ACHN (cell line): ENCODE measurements around the gene FAM110C.
"Not testable (repeated sequence)": the region's sequence is repeated elsewhere in the genome, so short reads cannot be mapped to it uniquely, and the experiment has no call there.

Source experiments
- DNase-seq: peaks from one replicate; pipeline ENCODE4 v3.0.0-alpha.2; 2015
- in situ Hi-C: cut with HindIII; loops from 2 replicates; pipeline ENCODE4 v1.10.0; 2017; ENCODE audit warnings: low sequenced_read_pairs, low pct_ligation_motif_present, low pct_unique_long_range_greater_than_20kb

The FAM110C gene

DNA sequence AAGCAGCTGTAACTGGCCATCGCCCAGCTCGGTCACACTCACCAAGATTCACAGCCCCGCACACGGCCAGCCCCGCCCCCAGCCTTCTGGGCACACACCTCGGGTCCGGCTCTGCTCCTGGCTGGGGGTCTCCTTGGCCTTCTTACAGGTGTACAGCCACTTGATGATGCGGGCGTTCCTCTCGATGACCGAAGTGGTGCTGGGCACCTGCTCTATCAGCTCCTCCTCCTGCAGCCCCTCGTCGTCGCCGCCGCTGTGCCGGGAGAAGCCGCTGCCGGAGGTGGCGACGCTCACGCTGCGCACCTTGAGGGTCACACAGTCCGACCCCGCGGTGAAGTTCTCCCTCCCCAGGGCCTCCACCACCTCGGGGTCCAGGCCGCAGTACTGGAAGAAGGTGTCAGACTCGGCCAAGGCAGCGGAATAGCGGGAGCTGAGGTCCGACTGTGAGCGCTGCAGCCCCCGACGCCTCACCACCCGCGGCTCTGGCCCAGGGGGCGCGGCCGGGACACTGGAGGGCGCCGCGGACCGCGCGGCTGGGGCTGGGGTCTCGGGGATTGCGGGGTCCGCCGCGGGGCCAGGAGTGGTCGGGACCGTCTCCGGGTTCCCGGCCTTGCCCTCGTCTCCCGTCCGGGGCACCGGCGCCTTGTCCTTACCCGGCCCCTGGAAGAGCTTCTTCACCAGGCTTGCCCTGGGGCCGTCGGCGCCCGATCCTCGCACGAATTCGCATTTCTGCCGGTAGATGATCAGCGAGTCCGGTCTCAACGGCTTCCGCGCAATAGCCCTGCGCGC, 769 bp downstream of the FAM110C start:
- in situ Hi-C loops, result no loop called here
- DNase-seq, result peak; percentile 22

DNA sequence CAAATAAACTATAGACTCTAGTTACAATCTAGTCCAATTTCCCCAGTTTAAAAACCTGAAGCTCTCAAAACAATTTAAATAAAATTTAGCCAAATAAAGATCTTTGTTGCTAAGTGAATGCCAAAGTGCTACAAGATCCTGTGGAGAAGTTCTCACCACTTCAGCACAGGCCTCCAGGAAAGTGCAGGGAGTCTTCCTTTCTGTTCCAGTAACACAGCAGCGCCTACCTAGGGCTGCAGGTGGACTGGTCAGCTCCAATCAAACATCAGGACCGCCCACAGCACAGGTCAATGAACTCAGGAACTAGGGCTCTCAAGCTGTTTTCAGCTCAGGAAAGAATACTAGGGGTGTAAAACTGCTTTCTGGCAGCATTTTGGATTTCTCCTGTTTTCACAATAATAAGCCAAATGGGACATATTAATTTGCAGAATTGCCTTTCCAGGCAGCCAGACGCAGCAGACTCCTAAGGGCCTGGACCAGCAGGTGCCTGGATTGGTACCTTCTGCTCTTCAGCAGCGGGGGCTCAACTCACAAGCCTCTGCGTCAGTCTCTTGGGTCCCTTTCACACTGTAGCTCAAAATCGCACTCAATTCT, 1.5 kb downstream of the FAM110C start:
- DNase-seq, result no peak
- in situ Hi-C loops, result no loop called here

GRCh38 chr2:42788-43187, 3.5 kb downstream of the FAM110C start:
- no peak for DNase-seq
- in situ Hi-C loops, result no loop called here

DNA sequence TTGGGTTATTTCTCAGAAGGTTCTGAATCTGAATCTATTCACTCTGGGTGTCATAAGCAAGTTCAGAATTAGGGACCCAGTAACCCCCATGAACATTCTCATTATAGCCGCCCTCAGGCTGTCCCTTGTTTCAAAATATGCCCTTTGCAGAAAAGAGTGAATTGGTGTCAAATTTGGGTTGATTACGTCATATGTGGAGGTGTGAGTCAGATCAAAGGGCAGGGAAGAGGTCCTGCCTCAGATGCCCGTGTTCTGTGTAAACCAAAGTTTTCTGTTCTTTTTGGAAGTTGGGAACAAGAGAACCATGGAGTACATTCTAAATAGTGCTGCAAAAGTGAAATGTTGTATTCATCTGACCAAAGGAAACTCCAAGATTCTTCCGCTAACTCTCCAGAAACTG, 5.8 kb downstream of the FAM110C start:
- DNase-seq, result no peak
- in situ Hi-C loops, result no loop called here

- peak; percentile 60 for DNase-seq
- in situ Hi-C loops, result no loop called here
These were observed 8.2 kb downstream of the FAM110C start for GRCh38 chr2:38155-38554.

DNA sequence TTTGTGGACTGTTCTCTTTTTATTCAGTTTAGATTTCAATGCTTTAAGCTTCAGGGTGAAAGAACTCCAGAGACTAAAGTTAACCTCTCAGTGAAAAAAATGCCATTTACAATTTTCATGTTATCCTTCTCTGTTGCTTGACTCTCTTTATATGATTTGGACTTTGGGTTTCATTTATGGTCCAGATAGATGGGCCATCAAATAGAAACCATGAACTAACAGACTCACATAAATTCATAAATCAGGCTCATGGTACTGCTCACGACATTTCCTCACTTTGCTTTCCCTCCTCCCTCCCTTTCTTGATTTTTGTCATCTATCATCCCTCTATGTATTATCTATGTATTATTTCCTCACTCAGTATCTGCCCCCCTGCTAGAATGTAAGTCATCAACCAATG, 10.0 kb downstream of the FAM110C start:
- DNase-seq, result no peak
- in situ Hi-C loops, result no loop called here

DNA sequence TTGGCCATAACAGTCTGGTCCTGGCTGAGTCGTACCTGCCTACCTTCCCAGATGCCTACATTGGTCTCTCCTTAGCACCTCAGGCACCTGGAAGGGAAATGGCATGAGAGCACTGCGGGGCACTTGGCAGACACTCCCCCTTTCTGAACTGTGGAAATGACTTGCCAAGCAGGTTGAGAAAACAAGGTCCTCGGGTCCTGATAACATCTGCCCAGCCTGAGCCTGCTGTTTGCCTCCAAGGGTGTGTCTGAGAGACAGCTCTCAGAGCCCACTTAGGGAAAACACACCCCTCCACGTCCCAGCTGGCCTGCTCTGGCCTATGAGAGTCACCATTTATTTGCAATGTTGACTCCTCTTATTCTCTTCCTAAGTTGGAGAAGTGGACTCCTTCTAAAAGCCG, 10.5 kb downstream of the FAM110C start:
- in situ Hi-C loops, result no loop called here
- DNase-seq, result no peak

DNA sequence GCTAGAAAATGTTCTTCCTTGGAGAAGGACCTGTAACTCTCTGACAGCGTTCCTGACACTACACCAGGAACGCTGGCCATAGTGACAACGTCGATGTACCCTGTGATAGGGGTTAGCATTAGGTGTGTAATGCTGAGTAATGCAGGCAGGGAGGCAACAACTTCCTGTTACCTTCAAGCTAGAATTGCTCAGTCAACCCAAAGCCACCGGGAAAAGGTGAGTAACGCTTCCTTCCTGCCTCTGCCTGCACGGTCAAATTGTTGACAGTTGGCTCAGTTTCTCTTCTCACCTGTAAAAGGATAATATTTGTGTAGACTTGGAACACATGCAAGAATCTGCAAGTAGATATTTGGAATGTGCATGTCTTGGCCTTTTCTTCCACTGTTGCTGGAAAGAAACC, 12.7 kb downstream of the FAM110C start:
- in situ Hi-C loops, result no loop called here
- no peak for DNase-seq

- in situ Hi-C loops, result no loop called here
- DNase-seq, result no peak
These were observed 14.2 kb downstream of the FAM110C start for GRCh38 chr2:32068-32467.

- in situ Hi-C loops, result no loop called here
- no peak for DNase-seq
These were observed 17.1 kb downstream of the FAM110C start for GRCh38 chr2:29253-29652.

DNA sequence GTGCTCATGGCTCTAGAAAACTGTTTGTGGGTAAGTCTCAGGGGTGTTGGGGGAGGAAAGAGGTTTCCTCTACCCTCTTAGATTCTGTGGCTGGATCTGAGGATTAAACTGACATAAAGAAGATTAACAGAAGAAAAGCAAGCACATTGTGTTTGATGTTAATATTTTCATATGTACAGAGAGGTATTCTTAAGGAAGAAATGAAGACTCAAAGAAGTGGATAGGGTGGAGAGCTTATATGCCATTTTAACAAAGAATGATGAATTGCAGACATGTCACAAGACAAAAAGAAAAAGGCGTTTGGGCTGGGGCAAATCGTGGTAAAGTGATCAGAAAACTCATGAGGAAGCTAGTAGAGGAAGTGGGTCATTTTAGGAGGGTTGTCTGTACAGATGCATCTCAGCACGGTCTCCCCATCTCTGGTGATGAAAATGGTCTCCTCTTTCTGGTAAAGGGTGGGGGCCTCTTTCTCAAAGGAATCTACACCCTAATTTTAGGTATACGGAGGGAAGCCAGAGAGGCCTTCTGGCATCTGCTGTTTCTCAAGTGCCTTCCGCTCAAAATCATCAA, 17.8 kb downstream of the FAM110C start:
- DNase-seq, result no peak

GRCh38 chr2:26891-27290, 19.4 kb downstream of the FAM110C start:
- in situ Hi-C loops, result no loop called here
- DNase-seq, result no peak

More for the DNA sequence above, 17.8 kb downstream of the FAM110C start:
- in situ Hi-C loops, result no loop called here

DNA sequence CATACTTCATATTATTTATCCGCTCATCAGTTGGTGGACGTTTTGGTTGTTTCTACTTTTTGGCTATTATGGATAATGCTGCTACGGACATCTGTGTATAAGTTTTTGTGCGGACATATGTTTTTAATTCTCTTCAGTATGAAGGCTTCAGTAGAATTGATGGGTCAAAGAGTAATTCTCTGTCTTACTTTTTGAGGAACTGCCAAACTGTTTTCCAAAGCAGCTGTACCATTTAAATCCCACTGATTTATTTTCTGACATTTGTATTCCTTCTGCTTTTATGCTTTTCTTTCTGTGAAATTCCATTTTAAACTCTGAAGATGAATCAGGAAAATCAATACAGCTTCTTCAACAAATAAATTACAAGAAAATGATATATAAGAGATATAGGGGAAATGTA, 20.8 kb downstream of the FAM110C start:
- DNase-seq, result no peak
- in situ Hi-C loops, result no loop called here

- DNase-seq, in situ Hi-C loops: not testable (repeated sequence)
These were observed 21.7 kb downstream of the FAM110C start for GRCh38 chr2:24591-24990.

DNA sequence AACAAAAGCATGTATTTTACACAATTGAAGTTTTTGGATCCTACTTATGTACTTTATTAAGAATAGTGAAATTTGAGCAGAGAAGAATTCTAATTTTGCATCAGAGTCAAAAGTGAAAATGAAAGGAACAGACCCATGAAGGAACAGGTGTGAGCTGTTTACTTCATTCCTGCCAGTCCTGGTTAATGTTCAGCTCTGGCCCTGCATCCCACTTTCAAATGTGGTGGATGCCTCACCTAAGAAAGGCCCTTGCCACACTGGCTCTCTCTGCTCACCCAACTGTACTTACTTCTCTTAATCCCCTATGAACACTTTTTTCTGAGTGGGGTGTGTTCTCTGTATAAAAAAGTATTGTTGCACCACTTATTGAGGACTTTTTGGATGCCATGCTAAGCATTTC, 22.2 kb downstream of the FAM110C start:
- in situ Hi-C loops, result no loop called here
- DNase-seq, result peak; percentile 13

DNA sequence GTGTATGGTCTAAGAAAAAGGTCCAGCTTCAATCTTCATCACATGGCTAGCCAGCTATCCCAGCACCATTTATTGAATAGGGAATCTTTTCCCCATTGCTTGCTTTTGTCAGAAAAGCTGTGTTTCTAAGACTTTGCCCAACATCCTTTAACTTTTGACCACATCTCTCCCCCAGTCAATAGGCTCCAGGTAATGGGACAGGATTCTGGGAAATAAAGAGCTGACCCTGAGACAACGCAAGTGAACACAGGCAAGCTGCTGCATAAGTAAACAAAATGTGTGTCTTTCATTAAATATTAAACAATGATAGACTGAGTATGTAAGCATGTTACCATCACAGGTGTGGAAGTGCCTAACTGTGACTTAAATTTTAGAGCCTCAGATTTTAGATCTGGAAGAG, 23.0 kb downstream of the FAM110C start:
- in situ Hi-C loops, result no loop called here
- DNase-seq, result no peak

GRCh38 chr2:22244-22643, 24.1 kb downstream of the FAM110C start:
- in situ Hi-C loops, result not testable (repeated sequence)

DNA sequence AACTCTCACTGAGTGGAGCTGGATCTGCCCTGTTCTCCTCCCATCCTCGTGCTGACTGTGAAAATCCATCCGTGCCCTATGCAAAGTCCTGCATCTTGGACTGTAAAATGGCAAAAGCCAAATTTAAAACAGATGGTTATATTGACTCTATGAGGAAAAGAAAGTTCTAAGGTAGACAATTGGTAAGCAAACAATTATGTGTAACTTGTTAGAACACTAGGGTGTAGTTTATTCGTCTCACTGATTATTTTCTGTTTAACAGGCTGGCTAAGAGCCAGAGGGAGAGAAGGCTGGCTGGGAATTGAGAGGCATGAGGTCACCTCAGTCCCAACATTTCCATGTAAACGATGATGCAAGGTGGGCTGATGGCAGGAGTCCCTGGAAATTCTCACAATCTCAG, 26.0 kb downstream of the FAM110C start:
- DNase-seq, in situ Hi-C loops: not testable (repeated sequence)

More at GRCh38 chr2:22244-22643, 24.1 kb downstream of the FAM110C start:
- not testable (repeated sequence) for DNase-seq

DNA sequence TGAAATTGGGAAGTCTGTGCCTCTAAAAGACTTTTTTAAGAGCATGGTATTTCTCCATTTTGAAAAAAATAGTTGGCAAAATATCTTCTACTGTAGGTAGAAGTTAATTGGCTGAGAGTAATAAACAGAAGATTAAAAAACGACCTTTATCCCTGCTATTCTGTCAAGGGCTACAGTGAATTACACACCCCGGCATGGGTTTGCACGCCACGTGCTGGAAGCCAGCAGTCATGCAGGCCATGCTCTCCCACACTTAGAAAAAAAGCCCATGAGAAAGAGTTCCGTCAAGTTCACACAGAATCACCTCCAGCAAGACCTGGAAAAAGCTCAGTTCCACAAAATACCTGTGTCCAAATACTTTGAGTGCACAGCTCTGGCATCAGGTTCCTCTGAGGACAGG, 26.8 kb downstream of the FAM110C start:
- in situ Hi-C loops, result no loop called here
- DNase-seq, result no peak
